NB4 (cell line): ENCODE data around the gene CLEC20A.

Experiments
- DNase-seq: peaks from one replicate; pipeline ENCODE4 v3.0.0; 2010; ENCODE audit warnings: low read depth
- H3K4me3 ChIP-seq: one replicate; pipeline ENCODE4 v1.5.1; 2011; ENCODE audit warnings: mild to moderate bottlenecking, low read depth, low read length, moderate library complexity
- CTCF ChIP-seq: IDR thresholded peaks from one replicate; pipeline ENCODE4 v1.5.1; 2012; ENCODE audit warnings: low read depth, low read length
- MAX ChIP-seq: IDR thresholded peaks from 2 replicates; pipeline ENCODE4 v1.6.1; 2011; ENCODE audit warnings: low read depth, low read length
- MYC ChIP-seq: IDR thresholded peaks from 2 replicates; pipeline ENCODE4 v1.6.1; 2011; ENCODE audit warnings: low read depth, low read length
- POLR2A ChIP-seq: IDR thresholded peaks from 2 replicates; pipeline ENCODE4 v1.6.1; 2011; ENCODE audit warnings: mild to moderate bottlenecking; ENCODE audit not compliant: insufficient read length; ENCODE audit errors: extremely low read depth

CLEC20A gene

GRCh38 chr1:178528228-178528952, 31.6 kb upstream of the CLEC20A start:
- TF ChIP-seq MYC (no peak), MAX (no peak), CTCF (no peak), POLR2A (no peak)
- no peak overlapping the region for H3K4me3 ChIP-seq
- DNase-seq, result no peak

- DNase-seq, result no peak
- TF ChIP-seq POLR2A, result no peak
- TF ChIP-seq MAX, result no peak
- TF ChIP-seq MYC, result no peak
- no peak for TF ChIP-seq CTCF
- H3K4me3 ChIP-seq, result no peak overlapping the region
These were observed 30.4 kb upstream of the CLEC20A start for GRCh38 chr1:178527117-178527516.

- no peak overlapping the region for H3K4me3 ChIP-seq
- TF ChIP-seq POLR2A (no peak), MYC (no peak), CTCF (no peak), MAX (no peak)
- no peak for DNase-seq
These were observed 24.5 kb upstream of the CLEC20A start for GRCh38 chr1:178521241-178521640.

GRCh38 chr1:178520803-178521202, 24.0 kb upstream of the CLEC20A start:
- no peak for DNase-seq
- H3K4me3 ChIP-seq, result no peak overlapping the region
- TF ChIP-seq POLR2A, result no peak

- no peak for DNase-seq
- H3K4me3 ChIP-seq, result no peak overlapping the region
- no peak for TF ChIP-seq MAX
- no peak for TF ChIP-seq CTCF
- TF ChIP-seq MYC, result no peak
- no peak for TF ChIP-seq POLR2A
These were observed 22.1 kb upstream of the CLEC20A start for GRCh38 chr1:178518894-178519293.

GRCh38 chr1:178516110-178516509, 19.3 kb upstream of the CLEC20A start:
- TF ChIP-seq MYC (no peak), MAX (no peak), POLR2A (no peak), CTCF (no peak)
- H3K4me3 ChIP-seq, result no peak overlapping the region
- DNase-seq, result no peak
